ENCODE results near the gene ZFPM1.

Gene ZFPM1

DNA sequence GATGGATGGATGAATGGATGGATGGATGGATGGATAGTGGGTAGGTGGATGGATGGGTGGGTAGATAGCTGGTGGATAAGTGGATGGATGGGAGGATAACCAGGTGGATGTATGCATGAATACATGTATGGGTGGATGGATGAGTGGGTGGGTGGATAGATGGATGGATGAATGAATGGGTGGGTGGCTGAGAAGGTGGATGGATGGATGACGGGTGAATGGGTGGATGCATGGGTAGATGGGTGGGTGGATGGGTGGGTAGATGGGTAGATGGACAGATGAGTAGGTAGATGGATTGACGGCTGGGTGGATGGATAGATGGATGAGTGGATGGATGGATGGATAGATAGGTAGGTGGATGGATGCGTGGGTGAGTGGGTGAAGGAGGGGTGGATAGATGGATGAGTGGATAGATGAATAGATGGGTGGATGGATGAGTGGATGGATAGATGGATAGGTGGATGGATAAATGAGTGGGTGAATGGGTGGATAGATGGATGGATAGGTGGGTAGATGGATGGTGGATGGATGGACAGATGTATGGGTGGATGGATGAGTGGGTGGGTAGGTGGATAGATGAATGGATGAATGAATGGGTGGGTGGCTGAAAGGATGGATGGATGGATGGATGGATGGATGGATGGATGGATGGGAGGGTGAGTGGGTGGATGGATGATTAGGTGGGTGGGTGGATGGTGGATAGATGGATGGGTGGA lies 67.0 kb downstream of the ZFPM1 start:
- no peaks in the 10 kb centered on the region for H3K9me3 ChIP-seq (ENCODE audit: insufficient read depth, low read length)
- H2AFZ ChIP-seq (ENCODE audit: low read depth, low read length) = no peak overlapping the region
- no peak overlapping the region for H3K4me3 ChIP-seq (ENCODE audit: low read length)
- H3K27me3 ChIP-seq (ENCODE audit: low read depth, low read length) = no peaks in the 10 kb centered on the region
- H3K27ac ChIP-seq (ENCODE audit: low read length) = no peak overlapping the region
- no peak overlapping the region for H3K9ac ChIP-seq (ENCODE audit: low read length)
- H3K4me1 ChIP-seq (ENCODE audit: low read length) = no peaks in the 10 kb centered on the region
- no peaks in the 10 kb centered on the region; the same call in none of the 2 replicates for H4K20me1 ChIP-seq (ENCODE audit: insufficient read depth, low read length)
- no peak for TF ChIP-seq EZH2phosphoT487 (IDR thresholded peaks at IDR 0.05; ENCODE audit: low read depth)
- TF ChIP-seq, protein P1, sequence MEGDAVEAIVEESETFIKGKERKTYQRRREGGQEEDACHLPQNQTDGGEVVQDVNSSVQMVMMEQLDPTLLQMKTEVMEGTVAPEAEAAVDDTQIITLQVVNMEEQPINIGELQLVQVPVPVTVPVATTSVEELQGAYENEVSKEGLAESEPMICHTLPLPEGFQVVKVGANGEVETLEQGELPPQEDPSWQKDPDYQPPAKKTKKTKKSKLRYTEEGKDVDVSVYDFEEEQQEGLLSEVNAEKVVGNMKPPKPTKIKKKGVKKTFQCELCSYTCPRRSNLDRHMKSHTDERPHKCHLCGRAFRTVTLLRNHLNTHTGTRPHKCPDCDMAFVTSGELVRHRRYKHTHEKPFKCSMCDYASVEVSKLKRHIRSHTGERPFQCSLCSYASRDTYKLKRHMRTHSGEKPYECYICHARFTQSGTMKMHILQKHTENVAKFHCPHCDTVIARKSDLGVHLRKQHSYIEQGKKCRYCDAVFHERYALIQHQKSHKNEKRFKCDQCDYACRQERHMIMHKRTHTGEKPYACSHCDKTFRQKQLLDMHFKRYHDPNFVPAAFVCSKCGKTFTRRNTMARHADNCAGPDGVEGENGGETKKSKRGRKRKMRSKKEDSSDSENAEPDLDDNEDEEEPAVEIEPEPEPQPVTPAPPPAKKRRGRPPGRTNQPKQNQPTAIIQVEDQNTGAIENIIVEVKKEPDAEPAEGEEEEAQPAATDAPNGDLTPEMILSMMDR (IDR thresholded peaks at IDR 0.05; ENCODE audit: low read depth, low read length) = no peak
- H3K36me3 ChIP-seq (replicated peaks; ENCODE audit: low read depth, low read length) = no peaks in the 10 kb centered on the region
- H3K4me2 ChIP-seq (ENCODE audit: low read length) = no peak overlapping the region
- no peaks in the 10 kb centered on the region for H3K79me2 ChIP-seq (ENCODE audit: low read length)

DNA sequence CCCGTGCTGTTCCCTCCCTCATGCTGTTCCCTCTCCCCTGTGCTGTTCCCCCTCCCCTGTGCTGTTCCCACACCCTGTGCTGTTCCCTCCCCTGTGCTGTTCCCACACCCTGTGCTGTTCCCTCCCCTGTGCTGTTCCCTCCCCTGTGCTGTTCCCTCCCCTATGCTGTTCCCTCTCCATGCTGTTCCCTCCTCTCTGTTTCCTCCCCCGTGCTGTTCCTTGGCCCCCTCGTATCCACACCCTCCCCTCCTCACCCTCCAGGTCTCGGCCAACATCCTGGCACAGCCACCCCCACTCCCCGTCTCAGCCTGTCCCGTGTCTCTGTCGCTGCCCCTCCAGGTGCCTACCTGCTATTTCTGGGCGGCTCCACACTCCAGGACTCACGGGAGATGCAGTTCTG lies 68.6 kb downstream of the ZFPM1 start:
- no peaks in the 10 kb centered on the region for H3K27me3 ChIP-seq (ENCODE audit: low read depth, low read length)
- no peak overlapping the region for H3K4me2 ChIP-seq (ENCODE audit: low read length)
- H3K27ac ChIP-seq (ENCODE audit: low read length) = no peak overlapping the region
- no peak overlapping the region for H2AFZ ChIP-seq (ENCODE audit: low read depth, low read length)
- no peak for TF ChIP-seq EZH2phosphoT487 (IDR thresholded peaks at IDR 0.05; ENCODE audit: low read depth)
- TF ChIP-seq, protein P1 (IDR thresholded peaks at IDR 0.05; ENCODE audit: low read depth, low read length) = no peak
- H4K20me1 ChIP-seq (ENCODE audit: insufficient read depth, low read length) = peaks cover 4% of the 10 kb centered on the region; the same call in 1 of the 2 replicates
- H3K9me3 ChIP-seq (ENCODE audit: insufficient read depth, low read length) = no peaks in the 10 kb centered on the region
- no peak overlapping the region for H3K9ac ChIP-seq (ENCODE audit: low read length)
- H3K4me3 ChIP-seq (ENCODE audit: low read length) = no peak overlapping the region
- no peaks in the 10 kb centered on the region for H3K79me2 ChIP-seq (ENCODE audit: low read length)
- H3K4me1 ChIP-seq (ENCODE audit: low read length) = no peaks in the 10 kb centered on the region
- H3K36me3 ChIP-seq (replicated peaks; ENCODE audit: low read depth, low read length) = no peaks in the 10 kb centered on the region

DNA sequence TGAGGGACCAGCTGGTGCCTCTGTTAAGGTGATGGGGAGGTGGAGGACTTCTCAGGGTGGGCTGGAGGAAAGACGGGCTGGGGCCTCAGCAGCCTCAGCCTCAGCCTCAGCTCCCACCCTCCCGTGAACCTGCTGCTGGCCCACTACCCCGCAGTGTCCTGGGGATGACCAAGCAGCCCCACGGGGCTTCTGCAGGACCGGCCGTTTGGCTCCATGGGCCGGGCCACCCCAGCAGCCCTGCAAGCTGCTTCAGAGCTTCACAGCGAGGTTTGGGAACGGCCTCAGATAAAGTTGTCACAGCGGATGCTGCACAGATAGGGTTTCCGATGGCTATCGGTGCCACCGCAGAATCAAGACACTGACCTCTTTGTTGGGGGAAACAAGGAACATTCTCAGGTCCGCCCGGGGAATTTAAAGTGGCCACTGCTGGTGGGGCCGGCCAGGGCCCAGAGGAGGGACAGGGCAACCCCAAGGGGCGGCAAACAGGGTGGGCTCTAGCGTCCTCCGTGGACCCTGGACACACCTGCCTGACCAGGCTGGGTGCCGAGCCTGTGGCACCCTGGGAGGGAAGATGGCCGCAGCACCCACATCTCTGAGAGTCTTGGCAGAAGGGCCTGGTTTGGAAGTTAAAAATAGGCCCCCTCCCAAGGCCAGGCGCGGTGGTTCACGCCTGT lies 69.3 kb downstream of the ZFPM1 start:
- Histone ChIP-seq H3K9ac (ENCODE audit: low read length) (no peak overlapping the region), H3K36me3 (replicated peaks; ENCODE audit: low read depth, low read length) (no peaks in the 10 kb centered on the region)
- TF ChIP-seq EZH2phosphoT487 (IDR thresholded peaks at IDR 0.05; ENCODE audit: low read depth) = no peak
- TF ChIP-seq, protein P1 (IDR thresholded peaks at IDR 0.05; ENCODE audit: low read depth, low read length) = no peak

DNA sequence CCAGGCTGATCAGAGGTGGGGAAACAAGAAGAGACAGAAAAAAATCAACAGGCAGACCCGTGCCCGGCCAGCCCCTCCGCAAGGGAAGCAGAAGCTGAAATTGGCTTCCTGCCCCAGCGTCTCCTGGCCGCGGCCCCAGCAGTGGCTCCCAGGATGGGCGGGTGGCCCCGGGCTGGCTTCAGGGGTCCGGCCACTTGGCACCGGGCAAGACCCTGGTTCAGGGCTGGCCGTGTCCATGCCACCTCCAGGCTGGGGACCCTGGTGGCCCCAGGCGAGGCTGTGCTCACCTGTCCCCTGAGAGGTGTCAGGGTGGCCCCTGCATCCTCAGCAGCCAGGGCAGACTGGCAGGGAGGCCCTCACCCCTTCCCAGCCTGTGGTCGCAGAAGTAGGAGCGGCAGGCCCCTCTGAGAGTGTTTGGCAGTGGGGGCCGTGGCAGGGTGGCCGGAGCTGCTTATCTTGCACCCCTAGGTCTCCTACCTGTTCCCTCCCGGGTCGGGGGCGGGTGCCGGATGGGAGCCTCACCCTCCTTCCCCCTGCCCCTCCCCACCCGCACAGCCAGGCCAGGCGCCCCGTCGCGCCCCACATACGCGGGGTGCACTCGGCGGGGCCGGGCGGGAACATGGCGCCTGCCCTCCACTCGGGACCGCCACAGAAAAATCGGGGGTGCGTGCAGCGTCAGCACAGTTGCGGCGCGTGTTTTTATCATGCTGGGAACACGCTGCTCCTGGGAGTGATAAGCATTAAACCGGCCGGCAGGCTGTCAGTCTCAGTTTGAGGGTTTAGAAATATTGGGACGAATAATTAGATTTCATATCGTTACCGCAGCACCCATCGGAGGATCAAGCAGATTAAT lies 70.5 kb downstream of the ZFPM1 start:
- no peaks in the 10 kb centered on the region for H3K36me3 ChIP-seq (replicated peaks; ENCODE audit: low read depth, low read length)
- H2AFZ ChIP-seq (ENCODE audit: low read depth, low read length) = no peak overlapping the region
- H4K20me1 ChIP-seq (ENCODE audit: insufficient read depth, low read length) = peaks cover 4% of the 10 kb centered on the region; the same call in 1 of the 2 replicates
- no peaks in the 10 kb centered on the region for H3K79me2 ChIP-seq (ENCODE audit: low read length)
- no peak overlapping the region for H3K4me3 ChIP-seq (ENCODE audit: low read length)
- TF ChIP-seq EZH2phosphoT487 (IDR thresholded peaks at IDR 0.05; ENCODE audit: low read depth) = no peak
- TF ChIP-seq, protein P1 (IDR thresholded peaks at IDR 0.05; ENCODE audit: low read depth, low read length) = no peak
- H3K27ac ChIP-seq (ENCODE audit: low read length) = no peak overlapping the region
- no peaks in the 10 kb centered on the region for H3K9me3 ChIP-seq (ENCODE audit: insufficient read depth, low read length)
- no peaks in the 10 kb centered on the region for H3K4me1 ChIP-seq (ENCODE audit: low read length)
- no peak overlapping the region for H3K4me2 ChIP-seq (ENCODE audit: low read length)
- no peak overlapping the region for H3K9ac ChIP-seq (ENCODE audit: low read length)
- H3K27me3 ChIP-seq (ENCODE audit: low read depth, low read length) = no peaks in the 10 kb centered on the region

More for the DNA sequence above, 69.3 kb downstream of the ZFPM1 start:
- Histone ChIP-seq H4K20me1 (ENCODE audit: insufficient read depth, low read length) (peaks cover 4% of the 10 kb centered on the region; the same call in 1 of the 2 replicates), H3K4me3 (ENCODE audit: low read length) (no peak overlapping the region), H3K4me1 (ENCODE audit: low read length) (no peaks in the 10 kb centered on the region), H3K27me3 (ENCODE audit: low read depth, low read length) (no peaks in the 10 kb centered on the region), H3K79me2 (ENCODE audit: low read length) (no peaks in the 10 kb centered on the region), H3K27ac (ENCODE audit: low read length) (no peak overlapping the region), H3K4me2 (ENCODE audit: low read length) (no peak overlapping the region), H3K9me3 (ENCODE audit: insufficient read depth, low read length) (no peaks in the 10 kb centered on the region), H2AFZ (ENCODE audit: low read depth, low read length) (no peak overlapping the region)

All from OCI-LY3 (cell line).